ENCODE results near the gene TSPAN11. TPM values are rescaled to one million over a fixed set of nuclear protein-coding genes. Genes with fewer than 3 reads are reported as not detected.

The TSPAN11 gene
- total RNA-seq, 1 experiment from 2014 or later: 4.6 TPM

GRCh38 chr12:30953257-30953656 is 26.7 kb downstream of the TSPAN11 start (continued):
- TF ChIP-seq ELF4 (CRISPR knock-in tag; IDR thresholded peaks at IDR 0.05; ENCODE audit: low read depth): no peak
- no peak for TF ChIP-seq RELA (CRISPR knock-in tag; IDR thresholded peaks at IDR 0.05; ENCODE audit: borderline replicate concordance)
- no peak for TF ChIP-seq ZNF263 (CRISPR knock-in tag; IDR thresholded peaks at IDR 0.05; ENCODE audit: low read depth)
- no peak for TF ChIP-seq PRRX2 (CRISPR knock-in tag; IDR thresholded peaks at IDR 0.05)
- TF ChIP-seq FOXJ3 (CRISPR knock-in tag; IDR thresholded peaks at IDR 0.05; ENCODE audit: borderline replicate concordance): no peak
- TF ChIP-seq IRF2 (CRISPR knock-in tag; IDR thresholded peaks at IDR 0.05; ENCODE audit: borderline replicate concordance, low read depth): no peak

GRCh38 chr12:30953951-30954751 is 27.6 kb downstream of the TSPAN11 start:
- CTCF ChIA-PET: no interaction called here
- ATAC-seq (no peak), DNase-seq (ENCODE audit: low spot score) (no peak)
- Mint-ChIP-seq H3K4me1 (peaks cover 26% of the 10 kb centered on the region), H3K4me3 (no peak overlapping the region), H3K27ac (no peak overlapping the region), H3K36me3 (no peaks in the 10 kb centered on the region; the same call in 1 of the 2 replicates), H3K9me3 (peaks cover 10% of the 10 kb centered on the region; the same call in 1 of the 2 replicates), H3K27me3 (ENCODE audit: low read depth) (no peaks in the 10 kb centered on the region; the same call in 1 of the 2 replicates)
- TF ChIP-seq MXD4 (CRISPR knock-in tag; IDR thresholded peaks at IDR 0.05; ENCODE audit: borderline replicate concordance) (no peak), ZBTB43 (CRISPR knock-in tag; IDR thresholded peaks at IDR 0.05) (no peak), ZNF396 (CRISPR knock-in tag; IDR thresholded peaks at IDR 0.05; ENCODE audit: borderline replicate concordance) (no peak)
- POLR2A ChIA-PET: no interaction called here

GRCh38 chr12:30955214-30955613 is 28.7 kb downstream of the TSPAN11 start:
- no peak for DNase-seq (ENCODE audit: low spot score)
- POLR2A ChIA-PET: no interaction called here
- Mint-ChIP-seq H3K4me1 (peaks cover 20% of the 10 kb centered on the region), H3K36me3 (no peaks in the 10 kb centered on the region; the same call in 1 of the 2 replicates), H3K27me3 (ENCODE audit: low read depth) (no peaks in the 10 kb centered on the region; the same call in 1 of the 2 replicates), H3K9me3 (peaks cover 10% of the 10 kb centered on the region; the same call in 1 of the 2 replicates), H3K27ac (no peak overlapping the region), H3K4me3 (no peak overlapping the region)
- CTCF ChIA-PET: no interaction called here
- ATAC-seq: no peak
- TF ChIP-seq ZNF138 (CRISPR knock-in tag; conservative IDR thresholded peaks at IDR 0.05) (no peak), JAZF1 (CRISPR knock-in tag; IDR thresholded peaks at IDR 0.05) (no peak), ZNF423 (CRISPR knock-in tag; IDR thresholded peaks at IDR 0.05) (no peak), ZNF263 (CRISPR knock-in tag; IDR thresholded peaks at IDR 0.05; ENCODE audit: low read depth) (no peak), NR2C2 (CRISPR knock-in tag; IDR thresholded peaks at IDR 0.05) (no peak), TP53 (CRISPR knock-in tag; IDR thresholded peaks at IDR 0.05) (no peak), ATF2 (CRISPR knock-in tag; IDR thresholded peaks at IDR 0.05; ENCODE audit: borderline replicate concordance, low read depth) (no peak), E2F5 (CRISPR knock-in tag; IDR thresholded peaks at IDR 0.05) (no peak), ZNF121 (CRISPR knock-in tag; IDR thresholded peaks at IDR 0.05) (no peak), NFYB (CRISPR knock-in tag; conservative IDR thresholded peaks at IDR 0.05; ENCODE audit: low read depth) (no peak), AR (CRISPR knock-in tag; IDR thresholded peaks at IDR 0.05) (no peak), STAT6 (CRISPR knock-in tag; conservative IDR thresholded peaks at IDR 0.05; ENCODE audit: low read depth) (no peak)
